HG03342 (cell line): ENCODE measurements around the gene IL12RB2.

Experiments used
- ATAC-seq: cut with Tn5 transposase; IDR thresholded peaks from one replicate; pipeline ENCODE4 v1.9.1; 2021; ENCODE audit warnings: mild to moderate bottlenecking, moderate library complexity; ENCODE audit not compliant: unreplicated experiment

Gene IL12RB2

DNA sequence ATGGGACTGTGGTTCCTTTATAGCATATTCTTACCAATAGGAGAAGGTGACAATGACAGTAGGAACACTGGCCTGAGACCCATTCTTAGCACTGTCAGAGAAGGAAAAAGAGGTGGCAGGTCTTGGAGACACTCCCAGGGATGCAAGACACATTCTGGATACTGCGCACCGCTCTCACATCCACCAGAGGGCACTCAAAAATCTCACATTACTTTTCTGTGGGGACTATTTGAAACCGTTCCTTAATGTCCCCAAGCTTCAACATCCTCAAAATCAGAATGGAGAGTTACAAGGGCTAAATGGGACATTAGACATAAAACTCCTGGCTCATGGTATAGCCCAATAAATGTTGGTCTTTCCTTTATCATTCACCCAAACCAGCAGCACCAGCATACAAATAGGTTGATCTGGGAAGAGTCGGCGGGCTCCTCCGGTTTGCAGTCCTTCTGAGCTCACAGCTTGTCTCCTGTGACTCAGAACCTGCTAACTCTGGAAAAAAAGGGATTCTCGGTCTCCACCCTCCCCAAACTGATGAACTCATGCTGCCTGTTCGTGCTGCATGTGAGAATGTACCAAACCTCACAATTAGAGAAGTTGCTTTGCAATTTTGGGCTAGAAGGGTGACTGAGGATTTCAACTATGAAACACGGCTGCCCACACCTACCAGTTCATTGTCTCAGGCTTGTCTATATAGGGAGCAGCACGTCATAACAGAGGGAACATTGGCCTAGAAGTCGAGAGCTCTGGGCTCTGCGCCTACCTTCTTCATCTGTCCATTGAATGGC lies 40.2 kb downstream of the IL12RB2 start:
- no peak for ATAC-seq

DNA sequence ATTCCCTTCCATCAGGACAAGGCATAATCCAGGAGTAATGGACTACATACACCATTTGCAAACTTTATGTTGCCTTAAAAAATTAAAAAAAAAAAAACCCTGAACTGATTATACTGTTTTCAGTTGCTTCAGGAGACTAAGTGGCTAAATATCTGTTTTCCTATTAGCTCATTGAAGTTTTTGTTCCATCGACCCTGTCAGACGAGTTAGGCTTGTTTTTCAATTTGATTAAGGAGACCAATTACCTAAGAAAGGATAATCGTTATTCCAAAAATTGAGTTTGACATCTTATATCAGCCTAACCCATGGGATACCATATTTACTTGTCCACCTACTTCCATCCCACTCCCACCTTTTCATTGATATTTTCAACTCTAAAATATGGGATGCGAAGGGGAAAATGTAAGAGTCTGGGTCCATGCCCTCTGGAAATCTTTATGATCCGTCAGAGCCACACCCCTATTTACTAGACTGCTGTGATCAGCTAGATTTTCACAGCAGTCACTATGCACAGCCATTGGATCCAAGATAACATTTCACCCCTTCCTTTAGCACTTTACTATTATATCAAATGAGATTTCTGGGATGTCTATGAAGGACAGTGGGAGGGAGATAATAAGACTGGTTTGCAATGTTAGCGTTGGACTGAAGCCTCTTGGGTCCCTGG lies 41.0 kb downstream of the IL12RB2 start:
- ATAC-seq = no peak

DNA sequence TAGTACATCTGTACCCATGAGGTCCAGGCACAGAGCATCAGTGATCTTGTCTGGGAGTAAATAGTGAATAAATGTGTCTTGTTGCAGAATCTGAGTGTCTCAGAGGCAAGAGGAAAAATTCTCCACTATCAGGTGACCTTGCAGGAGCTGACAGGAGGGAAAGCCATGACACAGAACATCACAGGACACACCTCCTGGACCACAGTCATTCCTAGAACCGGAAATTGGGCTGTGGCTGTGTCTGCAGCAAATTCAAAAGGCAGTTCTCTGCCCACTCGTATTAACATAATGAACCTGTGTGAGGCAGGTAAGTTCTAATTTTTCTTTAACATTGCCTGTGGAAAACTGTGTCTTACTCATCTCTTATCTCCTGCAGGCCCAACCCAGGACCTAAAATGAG lies 43.1 kb downstream of the IL12RB2 start:
- peak; percentile 87 for ATAC-seq

DNA sequence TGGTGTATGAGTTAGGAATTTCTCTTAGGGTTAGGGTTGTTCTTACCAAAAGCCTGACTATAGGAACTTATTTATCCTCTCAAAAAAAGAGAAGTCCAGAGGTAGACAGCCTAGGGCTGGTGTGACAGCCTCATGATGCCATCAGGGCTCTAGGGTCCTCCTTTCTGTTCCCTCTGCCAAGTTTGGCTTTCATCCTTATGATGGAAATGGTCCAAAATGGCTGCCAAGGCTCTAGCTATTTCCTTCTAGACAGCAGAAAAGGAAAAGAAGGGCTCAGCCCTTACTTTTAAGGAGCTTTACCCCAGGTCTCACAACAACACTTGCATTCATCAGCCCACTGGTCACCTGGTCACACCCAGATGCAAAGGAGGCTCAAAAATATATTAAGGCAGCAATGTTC lies 44.5 kb downstream of the IL12RB2 start:
- no peak for ATAC-seq

DNA sequence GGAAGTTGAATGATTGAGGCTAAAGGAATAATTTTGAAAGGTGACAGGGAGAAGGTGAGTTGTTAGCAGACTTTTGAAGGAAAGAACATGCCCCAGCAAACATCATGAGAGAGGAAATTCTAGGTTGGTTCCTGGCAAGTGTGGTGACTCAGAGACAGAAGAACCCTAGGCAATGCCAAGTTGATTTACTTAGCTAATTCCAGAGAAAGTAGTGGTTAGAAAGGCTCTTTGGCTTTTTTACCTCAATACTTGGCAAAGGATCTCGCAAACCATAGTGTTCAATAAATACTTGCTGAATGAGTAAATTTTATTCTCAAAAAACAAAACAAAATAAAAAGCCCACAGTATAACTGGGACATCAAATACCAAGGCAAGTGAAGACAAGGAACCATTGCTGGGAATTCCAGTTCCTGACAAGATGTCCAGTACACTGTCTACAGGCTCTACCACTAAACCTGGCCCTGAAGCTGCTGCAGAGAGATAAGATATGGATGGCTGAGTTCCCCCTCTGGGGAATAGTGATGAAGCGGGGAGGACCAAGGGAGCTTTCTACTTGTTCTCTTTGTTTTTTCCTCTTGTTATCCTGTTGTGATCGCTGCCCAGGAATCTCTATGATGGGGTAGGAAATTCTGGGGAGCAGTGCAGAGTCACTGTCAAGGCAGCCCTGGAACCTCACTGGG lies 48.2 kb downstream of the IL12RB2 start:
- no peak for ATAC-seq

DNA sequence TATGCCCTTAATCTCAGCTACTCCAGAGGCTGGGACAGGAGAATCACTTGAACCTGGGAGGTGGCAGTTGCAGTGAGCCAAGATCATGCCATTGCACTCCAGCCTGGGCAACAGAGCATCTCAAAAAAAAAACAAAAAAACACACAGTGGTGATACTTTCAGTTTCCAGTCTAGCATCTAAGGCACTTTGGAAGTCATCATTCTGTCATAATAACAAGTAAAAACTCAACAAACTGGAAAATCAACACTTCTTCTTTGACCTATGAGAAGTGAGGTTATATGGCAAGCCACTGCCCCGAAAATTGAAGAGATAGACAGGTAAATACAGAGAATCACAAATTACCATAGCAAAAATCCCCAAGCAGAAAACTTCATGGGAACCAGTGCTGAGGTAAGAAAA lies 51.9 kb downstream of the IL12RB2 start:
- ATAC-seq = no peak

DNA sequence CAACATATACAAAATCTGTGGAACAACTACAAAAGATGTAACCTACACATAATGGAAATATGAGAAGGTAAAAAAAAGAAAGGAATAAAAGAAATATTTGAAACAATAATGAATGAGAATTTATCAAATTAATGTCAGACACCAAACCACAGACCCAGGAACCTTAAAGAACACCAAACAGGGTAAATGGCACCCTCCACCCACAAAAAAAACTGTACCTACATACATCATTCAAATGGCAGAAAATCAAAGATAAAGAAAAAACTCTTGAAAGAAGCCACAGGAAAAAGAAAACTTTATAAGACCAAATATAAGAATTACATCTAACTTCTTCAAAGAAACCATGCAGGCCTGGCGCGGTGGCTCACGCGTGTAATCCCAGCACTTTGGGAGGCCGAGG lies 54.0 kb downstream of the IL12RB2 start:
- ATAC-seq = no peak

DNA sequence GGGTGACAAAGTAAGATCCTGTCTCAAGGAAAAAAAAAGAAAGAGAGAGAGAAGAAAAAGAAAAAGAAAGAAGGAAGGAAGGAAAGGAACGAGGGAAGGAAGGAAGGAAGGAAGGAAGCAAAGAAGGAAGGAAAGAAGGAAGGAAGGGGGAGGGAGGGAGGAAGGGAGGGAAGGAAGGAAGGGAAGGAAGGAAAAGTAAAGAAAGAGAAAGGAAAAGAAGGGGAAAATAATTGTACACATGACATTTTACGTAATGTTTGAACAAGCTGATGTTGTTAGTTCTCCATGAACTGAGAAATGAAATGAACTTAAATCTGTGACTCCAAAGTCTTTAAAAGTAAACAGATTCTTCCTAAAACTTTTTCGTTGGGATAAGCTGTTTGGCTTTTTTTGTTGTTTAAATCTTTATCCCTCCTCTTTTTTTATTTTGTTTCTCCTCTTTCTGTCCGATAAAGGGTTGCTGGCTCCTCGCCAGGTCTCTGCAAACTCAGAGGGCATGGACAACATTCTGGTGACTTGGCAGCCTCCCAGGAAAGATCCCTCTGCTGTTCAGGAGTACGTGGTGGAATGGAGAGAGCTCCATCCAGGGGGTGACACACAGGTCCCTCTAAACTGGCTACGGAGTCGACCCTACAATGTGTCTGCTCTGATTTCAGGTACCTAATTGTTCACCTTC lies 59.8 kb downstream of the IL12RB2 start:
- ATAC-seq = no peak

DNA sequence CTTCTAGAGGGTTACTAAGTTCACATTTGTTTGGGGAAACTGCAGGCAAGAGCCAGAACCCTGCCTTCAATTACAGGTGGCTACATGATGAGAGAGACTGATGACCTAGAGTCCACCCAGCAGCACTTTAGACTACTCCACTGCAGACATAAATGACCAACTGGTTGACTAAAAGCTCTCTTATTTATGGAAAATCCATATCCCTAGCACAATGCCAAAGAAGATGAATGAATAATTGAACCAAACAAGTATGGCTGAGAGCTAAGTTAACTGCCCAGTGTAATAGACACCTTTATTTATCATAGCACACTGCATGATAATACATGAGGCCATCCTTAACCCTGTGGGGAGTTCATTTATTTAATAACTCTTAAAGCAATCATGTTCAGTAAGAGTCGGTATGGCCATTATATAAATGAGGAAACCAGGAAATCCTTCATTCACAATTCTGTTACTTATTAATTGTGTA lies 60.4 kb downstream of the IL12RB2 start:
- ATAC-seq = no peak

DNA sequence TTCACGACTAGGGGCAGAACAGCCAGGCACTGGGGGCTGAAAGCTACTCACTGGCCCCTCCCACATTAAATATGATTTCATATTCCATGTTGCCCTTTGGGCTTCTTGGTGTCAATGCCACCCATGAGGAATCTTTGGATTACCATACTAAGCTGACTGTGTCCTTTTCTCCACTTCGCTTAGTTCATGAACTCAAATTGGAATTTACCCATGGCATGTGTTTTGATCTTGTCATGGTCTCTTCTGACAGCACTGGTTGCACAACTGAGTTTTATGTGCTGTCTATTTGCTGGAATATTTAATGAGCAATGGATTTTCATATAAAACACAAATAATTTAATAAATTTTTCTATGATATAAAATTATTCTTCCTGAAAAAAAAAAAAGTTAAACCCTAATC lies 63.4 kb downstream of the IL12RB2 start:
- ATAC-seq = no peak

DNA sequence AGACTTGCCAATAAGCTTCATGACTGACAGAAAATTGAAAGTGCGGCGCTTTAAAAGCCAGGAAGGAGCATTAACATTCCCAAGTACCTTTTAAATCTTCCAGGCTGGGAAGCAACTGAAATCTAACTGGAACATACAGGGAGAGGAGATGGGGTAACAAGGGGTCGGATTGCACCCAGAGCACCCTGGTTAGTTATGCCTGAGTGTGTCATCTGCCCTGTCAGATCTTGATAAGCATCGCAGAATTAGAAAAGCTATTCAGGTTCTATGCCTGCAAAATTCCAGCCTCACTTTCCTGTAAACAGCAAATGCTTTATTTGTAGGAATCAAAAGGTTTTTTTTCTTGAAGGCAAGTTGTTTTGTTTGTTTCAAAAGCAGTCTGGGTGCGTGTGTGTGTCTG lies 64.0 kb downstream of the IL12RB2 start:
- ATAC-seq = no peak

DNA sequence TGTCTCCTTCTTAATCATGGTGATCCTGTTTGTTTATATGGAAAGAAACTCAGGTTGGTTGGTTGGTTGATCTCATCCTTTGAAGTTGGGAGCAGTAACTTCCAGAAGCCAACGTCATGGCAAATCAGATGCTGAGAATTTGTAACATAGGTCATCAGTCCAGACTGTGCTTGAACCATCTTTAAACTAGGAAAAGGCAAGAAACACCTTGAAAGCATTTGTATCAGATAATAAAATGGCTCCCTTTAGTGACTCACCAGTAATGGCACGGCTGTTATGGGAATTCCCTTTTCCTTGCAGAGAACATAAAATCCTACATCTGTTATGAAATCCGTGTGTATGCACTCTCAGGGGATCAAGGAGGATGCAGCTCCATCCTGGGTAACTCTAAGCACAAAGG lies 64.5 kb downstream of the IL12RB2 start:
- no peak for ATAC-seq

DNA sequence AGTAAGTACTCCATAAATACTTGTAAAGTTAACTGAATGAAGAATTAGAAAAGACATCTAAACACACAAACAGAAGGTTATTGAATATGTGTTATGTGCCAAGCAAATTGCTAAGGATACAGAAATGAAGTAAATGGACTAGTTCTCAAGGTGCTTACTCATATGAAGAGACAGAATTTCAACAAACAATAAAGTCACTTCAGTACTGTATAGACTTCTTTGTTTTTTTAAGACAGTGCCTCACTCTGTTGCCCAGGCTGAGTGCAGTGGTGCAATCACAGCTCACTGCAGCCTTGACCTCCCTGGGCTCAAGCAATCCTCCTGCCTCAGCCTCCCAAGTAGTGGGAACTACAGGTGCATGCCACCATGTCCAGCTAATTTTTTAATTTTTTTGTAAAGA lies 65.2 kb downstream of the IL12RB2 start:
- ATAC-seq = no peak

DNA sequence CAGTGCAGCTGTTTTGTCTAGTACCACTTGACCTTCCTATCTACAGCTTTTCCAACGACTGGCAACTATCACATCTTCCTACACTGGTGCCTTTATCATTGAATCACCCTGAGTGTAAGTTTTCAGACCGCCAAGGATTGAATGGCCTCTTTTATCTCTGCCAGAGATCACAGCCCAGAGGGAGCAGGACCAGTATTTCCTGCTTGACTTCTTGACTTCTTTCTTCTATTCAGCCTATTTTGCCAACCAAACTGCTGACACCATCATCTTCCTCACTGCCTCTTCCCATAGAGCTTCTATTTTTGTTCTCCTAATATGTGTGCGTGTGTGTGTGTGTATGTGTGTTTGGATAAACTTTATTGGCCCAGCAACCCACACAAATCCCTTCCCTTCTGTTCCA lies 68.7 kb downstream of the IL12RB2 start:
- no peak for ATAC-seq

DNA sequence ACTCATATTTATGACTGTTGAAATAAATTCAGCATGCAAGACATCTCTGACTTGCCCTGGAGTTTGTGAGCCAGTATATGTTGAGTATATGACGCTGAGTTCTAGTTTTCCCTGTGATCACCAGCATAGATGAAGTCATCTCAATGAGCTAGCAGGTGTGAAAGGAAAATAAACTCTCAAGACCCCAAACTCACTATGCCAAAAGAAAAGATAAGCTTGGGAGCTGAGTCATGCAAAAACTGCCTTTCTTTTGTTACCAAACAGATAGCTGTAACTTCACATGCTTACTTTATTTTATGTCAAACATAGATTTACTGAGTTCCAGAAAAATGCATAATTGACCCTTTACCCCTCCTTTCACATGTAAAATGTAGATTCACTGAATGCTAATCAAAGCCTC lies 69.6 kb downstream of the IL12RB2 start:
- ATAC-seq = no peak

DNA sequence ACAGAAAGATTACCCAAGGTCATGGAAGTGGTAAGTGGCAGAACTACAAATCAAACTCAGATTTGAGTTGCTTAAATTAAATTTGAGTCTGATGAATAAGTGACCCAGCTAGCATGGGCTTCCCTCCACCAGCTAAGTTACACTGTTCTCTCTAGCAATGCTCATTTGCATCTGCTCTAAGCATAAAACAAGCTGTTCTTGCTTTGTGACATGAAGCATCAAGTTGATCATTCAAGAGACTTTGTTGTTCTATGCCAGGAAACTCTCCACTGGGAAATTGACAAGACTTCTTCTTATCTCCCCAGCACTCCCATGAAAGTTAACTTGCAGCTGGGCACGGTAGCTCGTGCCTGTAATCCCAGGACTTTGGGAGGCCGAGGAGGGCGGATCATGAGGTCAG lies 73.5 kb downstream of the IL12RB2 start:
- no peak for ATAC-seq

DNA sequence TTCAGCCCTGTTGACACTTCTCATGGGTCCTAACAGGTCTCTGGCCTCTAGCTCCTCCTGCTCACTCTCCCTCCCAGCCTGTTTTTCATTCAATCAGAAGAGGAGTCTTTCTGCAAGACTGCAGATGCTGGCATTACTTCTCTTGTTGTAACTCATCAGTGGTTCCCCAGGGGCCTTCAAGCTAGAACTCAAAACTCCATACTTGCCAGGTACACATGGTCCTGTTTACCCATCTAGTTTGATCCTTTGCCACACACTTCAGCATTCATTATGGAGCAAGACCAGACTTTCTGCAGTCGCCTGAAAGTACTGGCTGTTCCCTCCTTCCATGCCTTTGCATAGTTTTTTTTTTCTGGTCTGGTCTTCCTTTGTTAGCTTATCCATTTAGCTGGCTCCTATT lies 74.6 kb downstream of the IL12RB2 start:
- ATAC-seq = no peak

DNA sequence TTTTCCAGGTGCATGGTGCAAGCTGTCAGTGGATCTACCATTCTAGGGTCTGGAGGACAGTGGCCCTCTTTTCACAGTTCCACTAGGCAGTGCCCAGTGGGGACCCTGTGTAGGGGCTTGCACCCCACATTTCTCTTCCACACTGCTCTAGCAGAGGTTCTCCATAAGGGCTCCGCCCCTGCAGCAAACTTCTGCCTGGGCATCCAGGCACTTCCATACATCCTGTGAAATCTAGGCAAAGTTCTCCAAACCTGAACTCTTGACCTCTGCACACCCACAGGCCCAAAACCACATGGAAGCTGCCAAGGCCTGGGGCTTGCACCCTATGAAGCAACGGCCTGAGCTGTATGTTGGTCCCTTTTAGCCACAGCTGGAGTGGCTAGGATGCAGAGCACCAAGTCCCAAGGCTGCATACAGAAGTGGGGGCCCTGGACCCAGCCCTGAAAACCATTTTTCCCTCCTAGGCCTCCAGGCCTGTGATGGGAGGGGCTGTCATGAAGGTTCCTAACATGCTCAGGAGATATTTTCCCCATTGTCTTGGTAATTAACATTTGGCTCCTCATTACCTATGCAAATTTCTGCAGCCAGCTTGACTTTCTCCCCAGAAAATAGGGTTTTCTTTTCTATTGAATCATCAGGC lies 76.4 kb downstream of the IL12RB2 start:
- ATAC-seq = no peak

DNA sequence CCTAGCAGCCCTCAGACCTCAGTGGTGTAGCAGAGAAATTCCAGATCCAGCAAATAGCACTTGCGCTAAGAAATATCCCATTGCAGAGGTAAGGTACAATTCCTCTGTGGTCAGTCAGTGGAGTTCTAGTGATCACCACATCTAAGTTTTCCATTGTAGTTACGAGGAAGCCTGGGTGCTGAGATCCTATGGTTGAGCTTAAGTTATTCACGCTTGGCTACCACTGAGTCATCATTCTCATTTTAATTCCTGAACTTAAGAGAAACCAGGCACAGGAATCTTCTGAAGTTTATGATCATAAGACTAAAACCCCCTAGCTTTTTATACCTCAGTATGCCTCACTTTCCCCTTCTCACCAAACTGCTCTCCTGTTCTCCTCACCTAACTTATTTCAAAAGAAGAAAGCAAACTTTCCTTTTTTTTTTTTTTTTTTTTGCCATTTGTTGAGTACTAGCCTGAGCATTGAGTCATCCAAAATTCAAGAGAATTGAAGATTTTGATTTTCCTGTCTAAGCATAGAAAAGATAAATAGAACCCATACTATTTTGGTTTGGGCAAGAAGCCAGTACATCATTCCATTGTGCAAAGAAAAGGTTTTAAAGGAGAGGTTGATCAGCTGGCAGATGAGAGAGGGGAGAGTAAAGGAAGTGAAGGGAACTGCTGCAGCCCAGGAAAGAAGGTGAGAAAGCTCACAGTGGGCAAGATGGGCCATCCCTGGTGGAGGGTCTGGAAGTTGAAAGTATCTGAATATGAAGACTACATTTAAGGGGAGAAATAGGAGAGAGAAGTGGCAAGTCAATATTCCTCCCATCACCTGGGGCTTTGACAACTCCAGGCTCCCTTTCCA lies 82.6 kb downstream of the IL12RB2 start:
- no peak for ATAC-seq

DNA sequence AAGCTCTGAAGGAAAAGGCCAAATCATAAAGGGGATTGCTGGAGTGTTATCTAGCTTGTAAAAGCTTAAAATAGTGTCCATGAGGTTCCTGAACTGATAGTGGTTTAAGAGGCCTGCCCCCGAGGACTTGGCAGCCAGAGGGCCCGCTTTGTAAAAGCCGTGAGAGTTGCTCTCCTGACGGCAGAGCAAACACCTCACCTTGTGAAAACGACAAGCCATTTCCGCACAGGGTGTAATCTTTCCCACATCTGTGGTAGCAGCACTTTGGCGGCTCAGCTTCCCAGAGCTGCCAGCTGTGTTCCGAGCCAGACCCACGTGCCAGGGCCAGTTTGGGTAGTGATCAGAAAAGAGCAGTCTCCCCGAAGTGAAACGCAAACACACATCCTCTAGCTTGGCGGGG lies 85.6 kb downstream of the IL12RB2 start:
- no peak for ATAC-seq
